NCI-H1417 treated with DMSO at 0.1 percent for 48 hours (cell line): Measurements from ENCODE around the gene ACOX2.

Source experiments
- DNase-seq: peaks from one replicate; lab custom pipeline; 2025; lab: John Stamatoyannopoulos, UW

The ACOX2 gene

DNA sequence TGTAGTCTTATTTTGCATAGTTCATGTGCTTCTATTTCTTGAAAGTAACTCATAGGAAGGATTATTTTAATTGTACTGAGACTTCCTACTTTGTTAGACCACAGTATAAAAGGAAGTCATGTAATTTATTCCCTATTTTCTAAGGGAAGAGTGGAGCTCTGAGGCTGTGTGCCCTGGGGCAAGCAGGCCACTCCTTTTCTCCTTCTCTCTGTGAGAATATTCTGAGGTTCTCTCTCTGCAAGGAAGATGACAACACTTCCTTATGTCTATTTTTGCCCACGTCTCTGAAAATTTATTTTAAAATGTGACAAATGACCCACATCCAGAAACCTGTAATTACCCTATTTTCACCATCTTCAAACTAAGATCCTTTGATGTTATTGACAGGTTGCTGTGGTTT is 34.1 kb downstream of the ACOX2 start:
- no peak for DNase-seq

DNA sequence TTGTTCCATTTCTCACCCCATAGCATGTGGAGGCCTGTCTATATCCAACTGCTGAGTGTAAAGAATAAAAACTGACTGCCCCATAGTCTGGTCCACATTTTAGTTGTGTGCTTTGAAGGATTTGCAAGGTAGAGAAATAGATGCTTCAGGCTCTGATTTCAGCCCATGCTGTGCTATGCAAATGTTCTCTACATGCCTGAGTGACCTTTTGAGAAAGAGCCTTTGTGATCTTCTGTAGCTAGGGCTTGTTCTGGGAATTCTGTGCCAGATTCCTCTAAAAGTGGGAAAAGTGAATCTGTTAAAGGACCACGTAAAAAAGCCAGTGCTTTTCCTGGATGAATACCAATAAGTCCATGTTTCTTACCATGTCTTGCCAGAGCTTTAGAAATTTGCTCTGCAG is 39.9 kb downstream of the ACOX2 start:
- no peak for DNase-seq

DNA sequence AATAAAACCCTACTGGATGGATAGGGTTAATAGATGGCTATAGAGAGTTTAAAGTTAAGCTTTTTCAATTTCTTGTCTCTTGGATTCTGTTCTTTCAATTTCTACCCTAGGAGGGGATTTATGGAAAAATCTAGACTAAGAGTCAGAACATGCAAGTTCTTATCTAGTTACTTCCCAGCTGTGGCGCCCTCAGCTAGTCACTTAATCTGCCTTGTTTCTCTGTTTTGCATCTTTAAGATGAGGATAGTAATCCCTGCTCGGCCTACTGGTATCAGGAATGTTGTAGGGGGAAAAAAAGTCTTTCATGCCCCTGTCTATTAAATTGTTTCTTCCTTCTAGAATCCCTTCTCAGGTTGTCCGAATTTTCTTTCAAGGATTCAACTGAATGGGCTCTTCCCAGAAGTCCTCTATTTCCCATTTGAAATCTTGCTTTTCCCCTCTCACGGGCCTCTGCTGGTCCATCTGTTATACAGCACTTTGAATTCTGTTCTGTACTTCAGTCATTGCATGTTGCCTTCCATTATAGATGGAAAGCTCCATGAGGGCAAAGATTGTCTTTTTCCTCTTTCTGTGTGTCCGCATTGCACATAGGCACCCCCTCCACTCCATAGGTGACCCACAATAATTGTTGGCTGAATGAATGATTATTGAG is 40.7 kb downstream of the ACOX2 start:
- no peak for DNase-seq

DNA sequence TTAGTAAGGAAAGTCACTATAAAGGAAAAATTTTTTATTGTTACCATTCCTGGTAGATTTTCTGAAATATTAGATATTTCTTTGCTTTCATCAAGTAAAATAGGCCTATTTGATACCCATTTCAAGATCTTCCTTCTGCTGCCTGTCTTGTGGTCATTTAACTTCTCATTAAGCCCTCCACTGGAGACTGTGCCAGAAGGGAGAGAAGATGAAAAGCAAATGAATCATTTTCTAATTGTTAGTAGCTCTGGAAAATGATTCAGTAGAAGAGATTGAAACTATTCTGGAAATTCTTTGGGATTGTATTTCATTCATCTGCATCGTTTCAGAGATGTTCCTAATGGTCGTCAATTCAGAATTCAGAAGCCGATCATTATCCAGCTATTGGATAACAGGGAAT is 41.9 kb downstream of the ACOX2 start:
- no peak for DNase-seq

DNA sequence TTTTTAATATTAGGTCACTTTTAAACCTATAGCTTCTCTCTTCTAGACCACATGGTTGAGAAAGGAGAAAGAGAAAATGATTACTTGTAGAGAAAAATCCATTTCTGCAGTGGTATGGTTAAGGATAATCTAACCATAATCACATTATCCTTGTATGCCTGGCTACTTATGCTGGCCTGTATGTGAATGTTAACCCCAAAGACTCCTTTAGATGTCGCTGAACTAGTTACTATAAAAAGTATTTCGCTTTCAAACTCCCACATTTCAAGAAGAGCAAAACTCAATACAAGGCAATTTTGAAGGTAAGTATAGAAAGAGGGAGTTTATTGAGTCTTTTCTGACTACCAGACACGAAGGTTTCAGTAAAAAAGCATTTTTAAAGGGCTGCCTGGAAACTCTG is 42.9 kb downstream of the ACOX2 start:
- DNase-seq = no peak

- no peak for DNase-seq
These were observed 44.5 kb downstream of the ACOX2 start for GRCh38 chr3:58492494-58492905.

GRCh38 chr3:58491506-58492402 is 45.2 kb downstream of the ACOX2 start, which contains the start of gene KCTD6:
Gene KCTD6, plus strand, starts transcription at chr3:58492096. Its CDS starts 6,660 bp downstream, at chr3:58498756.
- DNase-seq = peak; percentile 21

- no peak for DNase-seq
These were observed 46.0 kb downstream of the ACOX2 start for GRCh38 chr3:58490860-58491501.

- DNase-seq = no peak
These were observed 48.0 kb downstream of the ACOX2 start for GRCh38 chr3:58488967-58489366.

GRCh38 chr3:58487140-58487886 is 49.7 kb downstream of the ACOX2 start:
- no peak for DNase-seq

DNA sequence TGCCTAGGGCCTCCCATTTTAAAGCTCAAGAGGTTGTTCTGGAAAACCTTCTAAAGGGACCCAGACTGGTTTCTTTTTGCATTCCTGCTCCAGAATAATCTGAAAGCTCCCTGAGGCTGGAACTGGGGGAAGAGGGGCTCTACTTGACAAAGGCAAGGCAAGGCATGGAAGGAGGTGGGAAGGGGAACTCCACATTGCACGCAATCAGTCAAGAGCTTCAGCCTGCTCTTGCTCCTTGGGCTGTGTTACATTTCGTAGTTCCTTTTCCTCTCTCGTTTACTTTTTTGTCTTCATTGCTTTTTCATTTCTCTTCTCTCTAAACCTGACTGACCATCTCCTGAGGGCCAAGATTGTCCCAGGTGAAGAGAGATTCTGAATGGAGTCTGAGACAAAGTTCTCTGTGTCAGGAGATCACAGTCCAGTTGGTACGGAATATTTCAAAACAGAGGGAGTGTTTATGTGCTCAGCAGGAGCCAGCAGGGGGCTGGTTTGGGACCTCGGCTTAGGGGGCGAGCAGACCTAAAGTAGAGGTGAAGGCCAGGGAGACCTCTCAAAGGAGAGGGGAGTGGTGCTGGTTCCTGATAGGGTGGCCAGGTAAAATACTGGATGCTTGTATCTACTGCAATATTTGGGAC is 51.1 kb downstream of the ACOX2 start:
- DNase-seq = no peak

DNA sequence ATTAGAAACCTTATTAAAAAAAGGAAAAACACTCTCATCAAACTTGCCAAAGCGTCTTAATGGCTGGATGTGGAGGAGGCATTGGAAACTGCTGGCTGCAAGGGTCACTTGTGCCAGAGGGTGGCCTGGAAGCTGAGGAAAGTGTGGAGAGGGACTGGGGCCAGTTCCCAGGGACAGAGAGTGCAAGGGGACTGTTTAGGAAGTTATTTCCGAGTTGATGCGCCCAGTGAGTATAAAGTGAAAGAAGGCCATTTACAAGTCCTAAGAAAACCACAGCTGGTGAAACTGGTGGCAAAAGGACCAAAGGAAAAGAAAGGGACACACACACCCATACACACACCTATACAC is 52.3 kb downstream of the ACOX2 start:
- no peak for DNase-seq

- DNase-seq = no peak
These were observed 52.8 kb downstream of the ACOX2 start for GRCh38 chr3:58484045-58484721.

DNA sequence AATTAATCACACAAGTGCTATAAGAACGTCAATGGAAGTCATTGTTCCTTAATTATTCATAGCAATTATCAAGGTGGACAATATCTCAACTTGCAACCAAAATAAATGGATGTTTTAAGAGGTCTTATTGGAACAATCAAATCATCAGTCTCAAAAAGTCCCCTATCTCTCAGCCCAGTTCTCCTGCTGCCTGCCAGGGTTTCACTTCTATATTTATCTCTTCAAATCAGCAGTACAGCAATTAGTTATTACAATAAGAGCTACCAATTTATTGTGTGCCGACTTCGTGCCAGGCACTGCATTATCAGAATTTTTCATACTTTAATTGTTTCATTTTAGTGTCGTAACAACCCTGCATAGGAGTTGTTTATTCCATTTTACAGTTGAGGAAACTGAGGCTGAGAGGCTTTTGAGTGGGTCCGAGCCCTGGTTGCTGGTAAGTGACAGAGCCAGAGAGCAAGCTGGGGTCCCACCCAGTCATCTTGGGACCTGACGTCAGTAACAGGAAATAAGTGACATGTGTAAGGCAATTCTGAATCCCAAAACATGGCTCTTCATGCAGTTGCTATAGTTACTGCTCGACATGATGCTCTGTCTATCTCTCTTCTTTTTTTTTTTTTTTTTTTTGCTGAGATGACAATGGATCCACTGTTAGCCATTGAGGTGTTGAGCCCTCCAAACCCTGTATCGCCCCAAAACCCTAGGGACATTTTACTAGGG is 53.9 kb downstream of the ACOX2 start:
- DNase-seq = no peak

GRCh38 chr3:58480309-58480708 is 56.7 kb downstream of the ACOX2 start:
- no peak for DNase-seq

- DNase-seq = no peak
These were observed 58.2 kb downstream of the ACOX2 start for GRCh38 chr3:58478781-58479180.

GRCh38 chr3:58474967-58475578 is 61.9 kb downstream of the ACOX2 start:
- no peak for DNase-seq

- DNase-seq = no peak
These were observed 62.6 kb downstream of the ACOX2 start for GRCh38 chr3:58474348-58474911.

DNA sequence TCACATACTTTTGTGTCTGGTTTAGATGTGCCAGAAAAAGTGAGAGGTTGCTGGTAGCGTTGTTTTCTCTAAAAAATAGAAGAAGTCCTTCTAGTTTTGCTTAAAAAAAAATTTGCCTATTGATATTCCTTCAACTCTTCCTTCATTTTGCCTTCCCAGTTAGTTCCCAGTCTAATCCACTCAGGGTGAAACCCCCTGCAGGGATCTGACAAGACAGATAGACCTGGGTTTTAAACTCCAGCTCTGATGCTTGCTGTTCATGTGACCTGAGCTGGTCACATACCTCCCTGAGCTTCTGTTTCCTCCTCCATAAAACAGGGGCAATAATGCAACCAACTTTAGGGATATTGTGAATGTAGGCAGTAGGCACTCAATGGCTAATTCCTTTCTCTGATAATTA is 63.7 kb downstream of the ACOX2 start:
- DNase-seq = no peak
